Ovary (tissue), 3 donors: ENCODE results near the gene LAMA2.

Experiments used
- CTCF ChIP-seq, 3 donors: fragments of 450-650 bp in 2 of 3; fragments of 200-600 bp in 1 of 3; IDR thresholded peaks; one replicate each; pipeline versions ENCODE4 v1.5.1 to v1.8.0; 2016 to 2022; ENCODE audit warnings: antibody characterized with exemption in 3 of 3, mild to moderate bottlenecking in 1 of 3
- EP300 ChIP-seq: sonication (generic); formaldehyde crosslinking; IDR thresholded peaks from one replicate; pipeline ENCODE4 v1.6.1; 2017; ENCODE audit warnings: antibody characterized with exemption
- POLR2A ChIP-seq: fragments of 450-650 bp; IDR thresholded peaks from one replicate; pipeline ENCODE4 v1.6.1; 2017; ENCODE audit warnings: antibody characterized with exemption, mild to moderate bottlenecking, moderate library complexity
- donor health status: DM: no; HTN: no; CAD: no.

DNA sequence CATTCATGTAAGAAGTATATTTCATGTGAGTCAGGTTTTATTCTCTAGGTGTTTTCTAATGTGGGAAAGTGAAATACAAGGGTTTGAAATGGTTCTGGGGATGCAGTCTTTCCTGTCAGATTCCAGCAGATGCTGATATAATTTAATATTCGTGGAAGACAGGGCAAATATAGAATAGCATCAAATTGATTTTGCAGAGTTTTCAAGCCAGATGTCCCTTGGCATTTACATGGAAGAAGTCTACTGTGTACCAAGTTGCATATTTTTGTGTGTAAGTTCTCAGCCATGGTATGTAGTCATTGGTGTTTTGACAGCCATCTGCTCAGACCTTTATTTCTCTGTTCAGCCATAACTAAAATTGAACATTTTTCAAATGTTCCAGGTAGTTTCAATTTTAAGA lies 143.7 kb downstream of the LAMA2 start:
- no peak for TF ChIP-seq POLR2A
- no peak for TF ChIP-seq CTCF (IDR thresholded peaks at IDR 0.05)
- TF ChIP-seq EP300: no peak
